ENCODE measurements around the gene KRT79. TPM values are rescaled to one million over a fixed set of nuclear protein-coding genes. Genes with fewer than 3 reads are reported as not detected.

The KRT79 gene
- polyA plus RNA-seq, 4 donors, result 0.31 TPM; not detected in 3

- Histone ChIP-seq H3K27me3 (ENCODE audit: control insufficient read depth in 3 of 3, insufficient read depth in 3 of 3, low read length in 3 of 3) (peaks cover 0 to 3% (median 2%) of the 10 kb centered on the region in 3 donors), H3K36me3 (ENCODE audit: control insufficient read depth in 3 of 3, insufficient read depth in 2 of 3, low read depth in 1 of 3, low read length in 3 of 3) (no peaks in the 10 kb centered on the region), H3K9me3 (ENCODE audit: control insufficient read depth in 2 of 2, insufficient read depth in 1 of 2, low read depth in 1 of 2, low read length in 1 of 2) (no peaks in the 10 kb centered on the region), H3K27ac (ENCODE audit: low read depth in 1 of 3, low read length in 2 of 3) (no peak overlapping the region), H3K4me3 (ENCODE audit: low read depth in 1 of 3, low read length in 3 of 3) (no peak overlapping the region), H3K4me1 (ENCODE audit: control insufficient read depth in 3 of 3, insufficient read depth in 2 of 3, low read depth in 1 of 3, low read length in 2 of 3) (peaks cover 0 to 4% (median 0%) of the 10 kb centered on the region in 3 donors)
- DNase-seq (peak; percentile 25 to 66), FAIRE-seq (no peak)
- WGBS, 3 donors, result 83 to 86% (median 84%) methylated on average over 17 to 20 of the region's 20 CpGs
These were observed 866 bp downstream of the KRT79 start for GRCh38 chr12:52832985-52833905.

- 56 to 65% (median 59%) methylated on average over 3 of the region's 3 CpGs for WGBS, 3 donors
- Histone ChIP-seq H3K36me3 (ENCODE audit: control insufficient read depth in 3 of 3, insufficient read depth in 2 of 3, low read depth in 1 of 3, low read length in 3 of 3) (no peaks in the 10 kb centered on the region), H3K9me3 (ENCODE audit: control insufficient read depth in 2 of 2, insufficient read depth in 1 of 2, low read depth in 1 of 2, low read length in 1 of 2) (no peaks in the 10 kb centered on the region), H3K4me1 (ENCODE audit: control insufficient read depth in 3 of 3, insufficient read depth in 2 of 3, low read depth in 1 of 3, low read length in 2 of 3) (peaks cover 0 to 4% (median 0%) of the 10 kb centered on the region in 3 donors), H3K27me3 (ENCODE audit: control insufficient read depth in 3 of 3, insufficient read depth in 3 of 3, low read length in 3 of 3) (peaks cover 0 to 2% (median 0%) of the 10 kb centered on the region in 3 donors), H3K27ac (ENCODE audit: low read depth in 1 of 3, low read length in 2 of 3) (no peak overlapping the region), H3K4me3 (ENCODE audit: low read depth in 1 of 3, low read length in 3 of 3) (no peak overlapping the region)
- FAIRE-seq (no peak), DNase-seq (no peak)
These were observed 1.7 kb downstream of the KRT79 start for GRCh38 chr12:52832451-52832850.

- DNase-seq, result no peak
- no peaks in the 10 kb centered on the region for H3K36me3 ChIP-seq (ENCODE audit: control insufficient read depth in 3 of 3, insufficient read depth in 2 of 3, low read depth in 1 of 3, low read length in 3 of 3)
- H3K9me3 ChIP-seq (ENCODE audit: control insufficient read depth in 2 of 2, insufficient read depth in 1 of 2, low read depth in 1 of 2, low read length in 1 of 2), result no peaks in the 10 kb centered on the region
- no peak overlapping the region for H3K4me3 ChIP-seq (ENCODE audit: low read depth in 1 of 3, low read length in 3 of 3)
- no peak for FAIRE-seq
- H3K4me1 ChIP-seq (ENCODE audit: control insufficient read depth in 3 of 3, insufficient read depth in 2 of 3, low read depth in 1 of 3, low read length in 2 of 3), result peaks cover 0 to 4% (median 0%) of the 10 kb centered on the region in 3 donors
- H3K27ac ChIP-seq (ENCODE audit: low read depth in 1 of 3, low read length in 2 of 3), result no peak overlapping the region
- peaks cover 0 to 2% (median 0%) of the 10 kb centered on the region in 3 donors for H3K27me3 ChIP-seq (ENCODE audit: control insufficient read depth in 3 of 3, insufficient read depth in 3 of 3, low read length in 3 of 3)
- 84 to 90% (median 86%) methylated on average over 7 of the region's 7 CpGs for WGBS, 3 donors
These were observed 2.9 kb downstream of the KRT79 start for GRCh38 chr12:52831251-52831650.

GRCh38 chr12:52829986-52830770, 3.9 kb downstream of the KRT79 start:
- Histone ChIP-seq H3K27ac (ENCODE audit: low read depth in 1 of 3, low read length in 2 of 3) (no peak overlapping the region), H3K27me3 (ENCODE audit: control insufficient read depth in 3 of 3, insufficient read depth in 3 of 3, low read length in 3 of 3) (no peaks in the 10 kb centered on the region), H3K4me1 (ENCODE audit: control insufficient read depth in 3 of 3, insufficient read depth in 2 of 3, low read depth in 1 of 3, low read length in 2 of 3) (peaks cover 0 to 4% (median 0%) of the 10 kb centered on the region in 3 donors), H3K36me3 (ENCODE audit: control insufficient read depth in 3 of 3, insufficient read depth in 2 of 3, low read depth in 1 of 3, low read length in 3 of 3) (no peaks in the 10 kb centered on the region), H3K9me3 (ENCODE audit: control insufficient read depth in 2 of 2, insufficient read depth in 1 of 2, low read depth in 1 of 2, low read length in 1 of 2) (no peaks in the 10 kb centered on the region), H3K4me3 (ENCODE audit: low read depth in 1 of 3, low read length in 3 of 3) (no peak overlapping the region)
- no peak for FAIRE-seq
- 75 to 84% (median 81%) methylated on average over 8 of the region's 8 CpGs for WGBS, 3 donors
- no peak for DNase-seq

- DNase-seq, result no peak
These were observed 5.5 kb downstream of the KRT79 start for GRCh38 chr12:52828591-52829021.

GRCh38 chr12:52828156-52828555, 6.0 kb downstream of the KRT79 start:
- no peaks in the 10 kb centered on the region for H3K36me3 ChIP-seq (ENCODE audit: control insufficient read depth in 3 of 3, insufficient read depth in 2 of 3, low read depth in 1 of 3, low read length in 3 of 3)
- no peak overlapping the region for H3K27ac ChIP-seq (ENCODE audit: low read depth in 1 of 3, low read length in 2 of 3)
- H3K4me3 ChIP-seq (ENCODE audit: low read depth in 1 of 3, low read length in 3 of 3), result no peak overlapping the region
- no peaks in the 10 kb centered on the region for H3K9me3 ChIP-seq (ENCODE audit: control insufficient read depth in 2 of 2, insufficient read depth in 1 of 2, low read depth in 1 of 2, low read length in 1 of 2)
- FAIRE-seq (no peak), DNase-seq (no peak)
- H3K4me1 ChIP-seq (ENCODE audit: control insufficient read depth in 3 of 3, insufficient read depth in 2 of 3, low read depth in 1 of 3, low read length in 2 of 3), result peaks cover 0 to 3% (median 0%) of the 10 kb centered on the region in 3 donors
- no peaks in the 10 kb centered on the region for H3K27me3 ChIP-seq (ENCODE audit: control insufficient read depth in 3 of 3, insufficient read depth in 3 of 3, low read length in 3 of 3)

More at GRCh38 chr12:52828591-52829021, 5.5 kb downstream of the KRT79 start:
- Histone ChIP-seq H3K27ac (ENCODE audit: low read depth in 1 of 3, low read length in 2 of 3) (no peak overlapping the region), H3K4me1 (ENCODE audit: control insufficient read depth in 3 of 3, insufficient read depth in 2 of 3, low read depth in 1 of 3, low read length in 2 of 3) (peaks cover 0 to 4% (median 0%) of the 10 kb centered on the region in 3 donors), H3K27me3 (ENCODE audit: control insufficient read depth in 3 of 3, insufficient read depth in 3 of 3, low read length in 3 of 3) (no peaks in the 10 kb centered on the region), H3K36me3 (ENCODE audit: control insufficient read depth in 3 of 3, insufficient read depth in 2 of 3, low read depth in 1 of 3, low read length in 3 of 3) (no peaks in the 10 kb centered on the region), H3K4me3 (ENCODE audit: low read depth in 1 of 3, low read length in 3 of 3) (no peak overlapping the region), H3K9me3 (ENCODE audit: control insufficient read depth in 2 of 2, insufficient read depth in 1 of 2, low read depth in 1 of 2, low read length in 1 of 2) (no peaks in the 10 kb centered on the region)
- 26 to 41% (median 40%) methylated on average over 2 of the region's 2 CpGs for WGBS, 3 donors
- FAIRE-seq, result no peak

GRCh38 chr12:52827499-52828090, 6.5 kb downstream of the KRT79 start:
- Histone ChIP-seq H3K4me1 (ENCODE audit: control insufficient read depth in 3 of 3, insufficient read depth in 2 of 3, low read depth in 1 of 3, low read length in 2 of 3) (no peaks in the 10 kb centered on the region), H3K4me3 (ENCODE audit: low read depth in 1 of 3, low read length in 3 of 3) (no peak overlapping the region), H3K36me3 (ENCODE audit: control insufficient read depth in 3 of 3, insufficient read depth in 2 of 3, low read depth in 1 of 3, low read length in 3 of 3) (no peaks in the 10 kb centered on the region), H3K9me3 (ENCODE audit: control insufficient read depth in 2 of 2, insufficient read depth in 1 of 2, low read depth in 1 of 2, low read length in 1 of 2) (no peaks in the 10 kb centered on the region), H3K27ac (ENCODE audit: low read depth in 1 of 3, low read length in 2 of 3) (no peak overlapping the region), H3K27me3 (ENCODE audit: control insufficient read depth in 3 of 3, insufficient read depth in 3 of 3, low read length in 3 of 3) (no peaks in the 10 kb centered on the region)
- DNase-seq (no peak), FAIRE-seq (no peak)
- 80 to 86% (median 83%) methylated on average over 6 of the region's 6 CpGs for WGBS, 3 donors
